GM12872 (cell line): ENCODE data around the gene SCAI.

Experiments used
- CTCF ChIP-seq: IDR thresholded peaks from 3 replicates; pipeline ENCODE4 v1.5.1; 2011; ENCODE audit warnings: low read depth, mild to moderate bottlenecking, low read length, moderate library complexity; ENCODE audit not compliant: insufficient read depth

Gene SCAI

DNA sequence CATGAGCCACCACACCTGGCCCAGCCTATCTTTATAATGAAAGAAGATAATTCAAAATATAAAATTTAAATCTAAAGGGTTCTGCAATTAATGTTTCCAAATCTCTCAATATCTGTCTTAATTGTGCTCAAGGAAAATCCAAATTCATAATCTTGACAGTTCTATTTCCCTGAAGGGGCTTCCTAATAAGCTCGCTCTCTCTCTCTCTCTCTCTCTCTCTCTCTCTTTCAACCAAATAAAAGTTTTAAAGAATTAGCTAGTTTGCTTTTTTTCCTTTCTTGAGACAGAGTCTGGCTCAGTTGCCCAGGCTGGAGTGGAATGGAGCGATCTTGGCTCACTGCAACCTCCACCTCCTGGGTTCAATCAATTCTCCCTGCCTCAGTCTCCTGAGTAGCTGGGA is 13.2 kb upstream of the SCAI start:
- TF ChIP-seq CTCF = no peak

DNA sequence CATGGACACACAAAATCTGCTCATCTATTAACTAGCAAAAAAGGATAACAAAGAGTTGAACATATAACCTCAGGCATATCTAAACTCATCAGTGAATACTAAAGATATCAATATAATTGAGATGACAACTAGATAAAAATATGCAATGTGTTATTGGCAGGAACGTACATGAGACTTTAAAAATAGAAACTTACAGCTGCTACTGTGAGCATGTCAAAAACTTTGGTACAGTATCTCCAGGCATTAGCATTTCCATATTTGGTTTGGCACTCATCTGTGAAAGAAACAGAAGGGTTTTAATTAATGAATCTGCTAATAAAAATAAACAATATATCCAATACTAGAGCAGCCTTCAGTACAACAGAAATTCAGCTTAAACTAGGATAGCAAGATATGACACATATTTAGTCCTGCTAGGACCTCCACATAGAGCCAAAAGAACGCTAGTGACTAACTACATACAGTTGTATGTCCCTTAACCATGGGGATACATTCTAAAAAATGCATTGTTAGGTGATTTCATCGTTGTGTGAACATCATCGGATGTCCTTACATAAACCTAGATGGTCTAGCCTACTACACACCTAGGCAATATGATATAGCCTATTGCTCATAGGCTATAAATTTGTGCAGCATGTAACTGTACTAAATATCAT is 10.5 kb upstream of the SCAI start:
- TF ChIP-seq CTCF = no peak

- TF ChIP-seq CTCF = no peak
Measured at GRCh38 chr9:125151730-125152129, 8.4 kb upstream of the SCAI start.

DNA sequence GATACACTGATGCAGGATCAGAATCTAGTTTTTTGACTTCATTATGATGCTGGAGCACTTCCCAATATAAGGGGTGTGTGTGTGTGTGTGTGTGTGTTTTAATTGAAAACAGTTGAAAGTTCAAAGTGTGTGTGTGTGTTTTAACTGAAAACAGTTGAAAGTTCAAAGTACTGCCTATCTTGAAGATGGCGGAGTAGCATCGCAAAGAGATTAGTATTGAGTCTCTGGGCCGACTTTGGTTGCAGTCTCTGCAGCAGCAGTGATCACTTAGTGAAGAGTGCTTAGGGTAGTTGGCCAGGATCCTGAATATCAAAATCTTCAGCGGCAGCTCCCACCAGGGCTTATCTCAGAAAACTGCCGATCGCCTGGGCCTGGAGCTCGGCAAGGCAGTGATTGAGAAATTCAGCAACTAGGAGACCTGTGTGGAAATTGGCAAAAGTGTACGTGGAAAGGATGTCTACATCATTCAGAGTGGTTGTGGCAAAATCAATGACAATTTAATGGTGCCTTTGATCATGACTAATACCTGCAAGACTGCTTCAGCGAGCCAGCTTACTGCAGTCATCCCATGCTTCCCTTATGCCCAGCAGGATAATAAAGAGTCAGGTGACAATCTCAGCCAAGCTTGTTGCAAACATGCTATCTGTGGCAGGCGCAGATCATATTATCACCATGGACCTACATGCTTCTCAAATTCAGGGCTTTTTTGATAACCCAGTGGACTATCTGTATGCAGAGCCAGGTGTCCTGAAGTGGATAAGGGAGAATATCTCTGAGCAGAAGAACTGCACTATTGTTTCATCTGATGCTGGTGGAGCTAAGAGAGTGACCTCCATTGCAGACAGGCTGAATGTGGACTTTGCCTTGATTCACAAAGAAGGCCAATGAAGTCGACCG is 7.3 kb upstream of the SCAI start:
- no peak for TF ChIP-seq CTCF

- TF ChIP-seq CTCF = no peak
Measured at GRCh38 chr9:125147401-125147951, 4.1 kb upstream of the SCAI start.

- TF ChIP-seq CTCF = no peak
Measured at GRCh38 chr9:125146247-125146646, 2.9 kb upstream of the SCAI start.

- no peak for TF ChIP-seq CTCF
Measured at GRCh38 chr9:125145425-125145824, 2.1 kb upstream of the SCAI start.
